WTC11 (cell line): ENCODE measurements around the gene OR2H2.
A peak's percentile ranks its signal among the peaks of the same experiment; 100 is the strongest.

ENCODE experiments used
- AFF4 ChIP-seq: sonication (generic); formaldehyde crosslinking; IDR thresholded peaks from 2 replicates; pipeline ENCODE4 v1.8.1; 2023; ENCODE audit warnings: mild to moderate bottlenecking, missing genetic modification reagents, borderline replicate concordance
- CTCF ChIP-seq: fragments of 200-600 bp; IDR thresholded peaks from 2 replicates; pipeline ENCODE4 v1.8.0; 2022; ENCODE audit warnings: antibody characterized with exemption
- E2F1 ChIP-seq: sonication (generic); formaldehyde crosslinking; IDR thresholded peaks from 2 replicates; pipeline ENCODE4 v1.8.0; 2022; ENCODE audit warnings: mild to moderate bottlenecking, missing genetic modification reagents
- FOXK1 ChIP-seq: sonication (generic); formaldehyde crosslinking; IDR thresholded peaks from 2 replicates; pipeline ENCODE4 v1.8.0; 2022; ENCODE audit warnings: mild to moderate bottlenecking, moderate library complexity, missing genetic modification reagents
- FOXP1 ChIP-seq: sonication (generic); formaldehyde crosslinking; IDR thresholded peaks from 2 replicates; pipeline ENCODE4 v1.8.0; 2022; ENCODE audit warnings: missing genetic modification reagents, mild to moderate bottlenecking, moderate library complexity, borderline replicate concordance
- MAX ChIP-seq: sonication (generic); formaldehyde crosslinking; IDR thresholded peaks from 2 replicates; pipeline ENCODE4 v1.8.0; 2022; ENCODE audit warnings: mild to moderate bottlenecking, missing genetic modification reagents
- MLX ChIP-seq: sonication (generic); formaldehyde crosslinking; IDR thresholded peaks from 2 replicates; pipeline ENCODE4 v1.8.1; 2023; ENCODE audit warnings: mild to moderate bottlenecking, missing genetic modification reagents, moderate library complexity
- NFYB ChIP-seq: sonication (generic); formaldehyde crosslinking; conservative IDR thresholded peaks from 2 replicates; pipeline ENCODE4 v1.8.0; 2022; ENCODE audit warnings: low read depth, missing genetic modification reagents
- PREB ChIP-seq: sonication (generic); formaldehyde crosslinking; IDR thresholded peaks from 2 replicates; pipeline ENCODE4 v1.8.1; 2022; ENCODE audit warnings: mild to moderate bottlenecking, missing genetic modification reagents, moderate library complexity, borderline replicate concordance
- ZNF121 ChIP-seq: sonication (generic); formaldehyde crosslinking; IDR thresholded peaks from 2 replicates; pipeline ENCODE4 v1.8.0; 2023; ENCODE audit warnings: missing genetic modification reagents
- ZNF281 ChIP-seq: sonication (generic); formaldehyde crosslinking; IDR thresholded peaks from 2 replicates; pipeline ENCODE4 v1.8.0; 2023; ENCODE audit warnings: mild to moderate bottlenecking, missing genetic modification reagents

- no peak for TF ChIP-seq NFYB (CRISPR knock-in tag)
- TF ChIP-seq MAX (CRISPR knock-in tag) = peak; percentile 94
- no peak for TF ChIP-seq PREB (CRISPR knock-in tag)
- TF ChIP-seq MLX (CRISPR knock-in tag) = no peak
- no peak for TF ChIP-seq CTCF
- TF ChIP-seq ZNF121 = peak; percentile 93
- TF ChIP-seq AFF4 = 0 out of 2 replicates have a peak, but pooled peaks have one; percentile 65
- TF ChIP-seq FOXK1 (CRISPR knock-in tag) = no peak; the same call in 1 of the 2 replicates
- TF ChIP-seq FOXP1 (CRISPR knock-in tag) = peak; percentile 89; the same call in 1 of the 2 replicates
- TF ChIP-seq E2F1 (CRISPR knock-in tag) = no peak
- 0 out of 2 replicates have a peak, but pooled peaks have one; percentile 67 for TF ChIP-seq ZNF281 (CRISPR knock-in tag)
Observed at GRCh38 chr6:29553268-29554057, 31.5 kb upstream of the OR2H2 start.
